RWPE2 (cell line): Measurements from ENCODE around the gene HEXIM1.
"Not testable (repeated sequence)": the region's sequence is repeated elsewhere in the genome, so short reads cannot be mapped to it uniquely, and the experiment has no call there.

Experiments
- ATAC-seq: fragments of 200-7000 bp; cut with Tn5 transposase; 3 replicates; pipeline ENCODE4 v1.9.1; 2021; ENCODE audit warnings: low read depth
- DNase-seq: peaks from one replicate; pipeline ENCODE4 v3.0.0-alpha.2; 2020; ENCODE audit warnings: low spot score
- H3K27ac ChIP-seq: fragments of 450-650 bp; 2 replicates; pipeline ENCODE4 v1.5.1; 2017; ENCODE audit warnings: mild to moderate bottlenecking; ENCODE audit not compliant: poor library complexity, severe bottlenecking
- H3K27me3 ChIP-seq: fragments of 250-450 bp; sonication (Bioruptor Pico); 2 replicates; pipeline ENCODE4 v1.5.1; 2021; ENCODE audit warnings: mild to moderate bottlenecking, moderate library complexity; ENCODE audit not compliant: insufficient read depth, poor library complexity, severe bottlenecking
- H3K36me3 ChIP-seq: fragments of 250-450 bp; sonication (Bioruptor Pico); 2 replicates; pipeline ENCODE4 v1.5.1; 2020; ENCODE audit warnings: low read depth, mild to moderate bottlenecking, moderate library complexity
- H3K4me1 ChIP-seq: fragments of 250-450 bp; sonication (Bioruptor Pico); 2 replicates; pipeline ENCODE4 v1.5.1; 2021; ENCODE audit warnings: mild to moderate bottlenecking, moderate library complexity; ENCODE audit not compliant: insufficient read depth, poor library complexity, severe bottlenecking
- H3K4me3 ChIP-seq: fragments of 250-450 bp; sonication (Bioruptor Pico); 2 replicates; pipeline ENCODE4 v1.5.1; 2021; ENCODE audit warnings: mild to moderate bottlenecking, moderate library complexity; ENCODE audit not compliant: severe bottlenecking
- H3K9me3 ChIP-seq: fragments of 250-450 bp; sonication (Bioruptor Pico); 2 replicates; pipeline ENCODE4 v1.5.1; 2021; ENCODE audit warnings: mild to moderate bottlenecking, moderate library complexity; ENCODE audit not compliant: severe bottlenecking
- CTCF ChIP-seq: fragments of 450-650 bp; IDR thresholded peaks from one replicate; pipeline ENCODE4 v1.5.1; 2017; ENCODE audit warnings: mild to moderate bottlenecking, moderate library complexity; ENCODE audit not compliant: poor library complexity, severe bottlenecking

Gene HEXIM1

DNA sequence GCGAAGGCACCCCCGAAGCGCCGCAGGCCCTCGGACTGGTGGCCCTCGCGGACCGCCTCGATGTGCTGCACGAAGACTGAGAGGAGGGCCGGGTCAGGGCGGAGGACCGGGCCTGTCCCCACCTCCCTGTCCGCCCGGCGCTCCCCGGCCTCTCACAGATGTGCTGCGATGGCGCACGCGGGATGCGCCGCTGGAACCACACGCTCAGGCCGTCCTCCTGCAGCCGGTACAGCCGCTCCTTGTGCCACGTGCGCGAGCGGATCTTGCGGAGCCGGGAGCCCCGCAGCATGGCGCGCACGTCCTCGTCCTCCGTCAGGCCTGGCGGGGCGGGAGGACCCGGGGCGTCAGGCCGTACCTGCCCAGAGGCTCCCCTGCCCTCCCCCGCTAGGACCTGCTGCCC, 27.2 kb upstream of the HEXIM1 start:
- Histone ChIP-seq H3K4me3 (no peak overlapping the region), H3K27ac (no peak overlapping the region), H3K4me1 (peaks cover 29% of the 10 kb centered on the region), H3K9me3 (no peaks in the 10 kb centered on the region), H3K36me3 (peaks cover 34% of the 10 kb centered on the region), H3K27me3 (no peaks in the 10 kb centered on the region)
- ATAC-seq (no peak), DNase-seq (no peak)
- no peak for TF ChIP-seq CTCF

DNA sequence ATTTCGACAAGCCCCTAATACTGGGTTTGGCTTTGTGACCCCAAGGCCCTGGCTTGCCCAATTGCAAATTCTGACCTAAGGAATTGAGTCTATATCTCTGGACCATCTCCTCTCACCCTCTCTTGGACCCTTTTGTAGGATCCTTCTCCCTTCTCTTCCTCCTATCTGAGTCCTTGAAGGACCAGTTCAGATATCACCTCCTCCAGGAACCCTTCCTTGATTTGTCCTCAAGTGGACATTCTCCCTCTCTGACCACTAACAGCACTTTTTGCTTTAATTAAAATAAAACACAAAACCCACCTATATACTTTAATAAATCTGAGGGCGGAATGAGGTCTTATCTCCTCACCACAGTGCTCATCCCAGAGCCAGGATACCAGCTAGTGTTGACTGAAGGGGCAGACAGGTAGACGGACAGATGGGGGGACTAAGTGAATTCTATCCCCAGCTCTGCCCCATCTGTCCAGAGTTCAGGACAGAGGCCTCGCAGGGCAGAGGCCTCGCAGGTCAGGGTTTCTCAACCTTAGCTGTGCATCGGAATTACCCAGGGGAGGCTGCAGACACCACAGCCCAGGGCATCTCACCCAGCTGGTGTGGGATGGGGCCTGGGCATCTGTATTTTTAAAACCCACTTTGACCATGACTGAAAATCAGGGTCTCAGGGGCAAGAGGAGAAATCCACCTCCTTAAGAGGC, 25.1 kb upstream of the HEXIM1 start:
- Histone ChIP-seq H3K36me3 (peaks cover 21% of the 10 kb centered on the region), H3K27ac (peak overlapping the region; percentile 95), H3K27me3 (no peaks in the 10 kb centered on the region), H3K4me1 (peaks cover 45% of the 10 kb centered on the region), H3K4me3 (no peak overlapping the region), H3K9me3 (no peaks in the 10 kb centered on the region)
- DNase-seq: no peak
- TF ChIP-seq CTCF: no peak
- no peak for ATAC-seq

- Histone ChIP-seq H3K27me3 (no peaks in the 10 kb centered on the region), H3K9me3 (no peaks in the 10 kb centered on the region), H3K27ac (peak overlapping the region; percentile 95), H3K36me3 (peaks cover 17% of the 10 kb centered on the region), H3K4me3 (no peak overlapping the region), H3K4me1 (peaks cover 53% of the 10 kb centered on the region)
- ATAC-seq (peak; percentile 86), DNase-seq (peak; percentile 93)
- TF ChIP-seq CTCF: no peak
These were observed 24.1 kb upstream of the HEXIM1 start for GRCh38 chr17:45123930-45124796.

DNA sequence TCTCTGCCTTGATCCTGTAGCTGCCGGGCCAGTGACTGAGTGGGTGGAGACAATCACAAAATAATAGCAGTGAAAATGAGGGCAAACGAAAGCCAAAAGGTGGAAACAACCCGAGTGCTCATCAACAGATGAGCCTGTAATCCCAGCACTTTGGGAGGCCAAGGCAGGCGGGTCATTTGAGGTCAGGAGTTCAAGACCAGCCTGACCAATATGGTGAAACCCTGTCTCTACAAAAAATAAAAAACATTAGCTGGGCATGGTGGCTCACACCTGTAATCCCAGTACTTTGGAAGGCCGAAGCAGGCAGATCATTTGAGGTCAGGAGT, 23.5 kb upstream of the HEXIM1 start:
- not testable (repeated sequence) for DNase-seq, H3K9me3 ChIP-seq, H3K27me3 ChIP-seq, H3K4me3 ChIP-seq, ATAC-seq
- H3K27ac ChIP-seq: peak overlapping the region; percentile 95
- peaks cover 16% of the 10 kb centered on the region for H3K36me3 ChIP-seq
- peaks cover 59% of the 10 kb centered on the region for H3K4me1 ChIP-seq

GRCh38 chr17:45125509-45125908, 22.8 kb upstream of the HEXIM1 start:
- DNase-seq (no peak), ATAC-seq (no peak)
- H3K27ac ChIP-seq: peak overlapping the region; percentile 95
- peaks cover 12% of the 10 kb centered on the region for H3K36me3 ChIP-seq
- H3K4me3 ChIP-seq: no peak overlapping the region
- peaks cover 62% of the 10 kb centered on the region for H3K4me1 ChIP-seq
- no peak for TF ChIP-seq CTCF
- H3K9me3 ChIP-seq: no peaks in the 10 kb centered on the region
- H3K27me3 ChIP-seq: no peaks in the 10 kb centered on the region
